Measurements from ENCODE around the gene CLEC2D.

DNA sequence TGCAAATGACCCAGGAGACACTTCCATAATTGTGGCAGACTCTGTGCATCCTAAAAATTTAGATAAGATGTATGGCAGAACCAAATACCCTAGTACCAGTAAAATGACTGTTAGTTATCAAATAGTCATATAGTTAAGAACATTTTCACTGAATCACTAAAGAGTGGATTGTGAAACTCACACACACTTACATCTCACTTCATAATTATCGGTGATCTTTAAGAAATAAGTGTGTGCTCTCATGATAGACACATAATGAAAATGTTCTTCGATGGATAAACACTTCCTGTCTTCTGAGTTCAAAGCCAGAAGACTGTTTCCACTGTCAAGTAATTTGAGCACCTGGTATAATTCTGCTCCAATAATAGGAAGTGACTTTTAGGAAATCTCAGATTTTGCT lies 42.7 kb upstream of the CLEC2D start:
- TF ChIP-seq MAX (IDR thresholded peaks at IDR 0.05; ENCODE audit: low read depth, low read length) (no peak), CTCF (IDR thresholded peaks at IDR 0.05; ENCODE audit: low read depth, low read length) (no peak)

Data from NB4 (cell line).